Measurements from ENCODE around the gene VTI1A. TPM values are rescaled to one million over a fixed set of nuclear protein-coding genes. Genes with fewer than 3 reads are reported as not detected.

Gene VTI1A
- total RNA-seq, 4 donors from 2014 or later = 43.5 to 80.4 (median 62.3) TPM

DNA sequence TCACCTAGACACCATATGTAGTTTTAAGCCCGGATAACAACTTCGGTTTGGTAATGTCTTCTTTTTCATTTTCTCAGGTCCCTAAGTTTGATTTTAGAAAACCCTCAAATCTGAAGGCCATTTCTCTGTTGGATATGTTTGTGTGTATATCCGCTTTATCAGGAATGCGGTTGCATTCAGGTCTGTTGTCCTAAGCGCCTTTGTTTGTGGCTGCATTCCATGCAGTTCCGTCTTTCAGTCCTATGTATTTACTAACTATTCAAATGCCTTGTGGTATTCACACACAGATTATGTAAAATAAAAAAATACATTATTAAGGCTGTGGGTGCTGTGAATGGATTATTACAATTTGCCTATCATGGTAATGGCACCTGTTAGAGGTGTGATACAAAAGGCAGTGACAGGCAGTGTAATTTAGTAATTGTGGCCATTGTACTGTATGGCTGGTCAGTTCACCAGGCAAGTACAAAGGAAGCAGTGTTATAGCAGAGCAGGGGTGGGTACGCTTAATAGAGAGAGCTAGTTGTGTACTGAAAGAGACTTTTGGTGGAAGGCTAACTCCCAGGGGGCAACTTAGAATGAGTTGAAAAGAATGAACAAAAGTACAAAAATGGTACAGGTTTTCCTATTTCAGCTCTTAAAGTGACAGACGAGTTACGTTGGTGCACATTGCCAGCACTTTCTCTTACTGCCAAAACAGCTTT lies 136.4 kb downstream of the VTI1A start:
- DNase-seq (ENCODE audit: low spot score) = no peak
- no peak for ATAC-seq (ENCODE audit: low FRiP score)
- TF ChIP-seq, protein P1, sequence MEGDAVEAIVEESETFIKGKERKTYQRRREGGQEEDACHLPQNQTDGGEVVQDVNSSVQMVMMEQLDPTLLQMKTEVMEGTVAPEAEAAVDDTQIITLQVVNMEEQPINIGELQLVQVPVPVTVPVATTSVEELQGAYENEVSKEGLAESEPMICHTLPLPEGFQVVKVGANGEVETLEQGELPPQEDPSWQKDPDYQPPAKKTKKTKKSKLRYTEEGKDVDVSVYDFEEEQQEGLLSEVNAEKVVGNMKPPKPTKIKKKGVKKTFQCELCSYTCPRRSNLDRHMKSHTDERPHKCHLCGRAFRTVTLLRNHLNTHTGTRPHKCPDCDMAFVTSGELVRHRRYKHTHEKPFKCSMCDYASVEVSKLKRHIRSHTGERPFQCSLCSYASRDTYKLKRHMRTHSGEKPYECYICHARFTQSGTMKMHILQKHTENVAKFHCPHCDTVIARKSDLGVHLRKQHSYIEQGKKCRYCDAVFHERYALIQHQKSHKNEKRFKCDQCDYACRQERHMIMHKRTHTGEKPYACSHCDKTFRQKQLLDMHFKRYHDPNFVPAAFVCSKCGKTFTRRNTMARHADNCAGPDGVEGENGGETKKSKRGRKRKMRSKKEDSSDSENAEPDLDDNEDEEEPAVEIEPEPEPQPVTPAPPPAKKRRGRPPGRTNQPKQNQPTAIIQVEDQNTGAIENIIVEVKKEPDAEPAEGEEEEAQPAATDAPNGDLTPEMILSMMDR (IDR thresholded peaks at IDR 0.05) = no peak

- ATAC-seq (ENCODE audit: low FRiP score) (no peak), DNase-seq (ENCODE audit: low spot score) (no peak)
- TF ChIP-seq, protein P1 (IDR thresholded peaks at IDR 0.05) = no peak
These were observed 137.3 kb downstream of the VTI1A start for GRCh38 chr10:112584276-112584675.

DNA sequence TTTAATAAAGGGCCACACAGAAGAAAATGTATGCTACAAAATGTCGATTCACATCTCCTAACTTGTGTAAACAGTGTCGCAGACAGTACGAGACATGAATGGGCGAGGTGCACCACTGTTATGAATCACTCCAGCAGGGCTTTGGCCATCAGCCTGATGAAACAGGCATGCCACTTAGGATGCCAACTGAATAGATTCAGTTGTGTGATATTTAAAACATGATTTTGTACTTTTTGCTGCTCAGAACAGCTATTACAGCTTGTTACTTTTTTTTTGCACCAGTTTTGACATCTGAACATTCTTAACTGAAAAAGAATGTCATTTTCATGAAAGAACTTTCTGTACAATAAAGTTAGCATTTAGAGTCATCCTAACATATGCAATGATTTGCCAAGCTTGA lies 138.1 kb downstream of the VTI1A start:
- ATAC-seq (ENCODE audit: low FRiP score) = no peak

DNA sequence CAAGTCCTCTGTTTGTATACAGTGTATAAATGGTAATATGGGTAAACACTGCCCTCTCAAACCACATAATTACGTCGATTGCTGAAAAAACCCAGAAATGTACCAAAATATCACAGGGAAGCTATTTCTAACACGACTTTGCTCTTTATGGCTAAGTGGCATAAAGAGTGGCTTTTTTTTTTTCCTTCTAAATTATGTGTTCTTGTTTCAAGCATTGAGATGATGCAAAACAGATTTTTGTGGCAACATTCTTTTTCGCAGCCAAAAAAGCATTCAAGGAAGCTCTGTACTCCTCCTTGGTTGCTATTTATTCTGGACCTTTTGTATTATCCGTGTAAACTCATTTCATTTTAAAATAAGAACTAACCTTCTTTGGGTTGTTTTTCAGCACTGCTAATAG lies 138.9 kb downstream of the VTI1A start:
- TF ChIP-seq, protein P1 (IDR thresholded peaks at IDR 0.05) = no peak
- no peak for DNase-seq (ENCODE audit: low spot score)
- ATAC-seq (ENCODE audit: low FRiP score) = no peak

More for the DNA sequence above, 138.1 kb downstream of the VTI1A start:
- DNase-seq (ENCODE audit: low spot score) = no peak
- TF ChIP-seq, protein P1 (IDR thresholded peaks at IDR 0.05) = no peak

DNA sequence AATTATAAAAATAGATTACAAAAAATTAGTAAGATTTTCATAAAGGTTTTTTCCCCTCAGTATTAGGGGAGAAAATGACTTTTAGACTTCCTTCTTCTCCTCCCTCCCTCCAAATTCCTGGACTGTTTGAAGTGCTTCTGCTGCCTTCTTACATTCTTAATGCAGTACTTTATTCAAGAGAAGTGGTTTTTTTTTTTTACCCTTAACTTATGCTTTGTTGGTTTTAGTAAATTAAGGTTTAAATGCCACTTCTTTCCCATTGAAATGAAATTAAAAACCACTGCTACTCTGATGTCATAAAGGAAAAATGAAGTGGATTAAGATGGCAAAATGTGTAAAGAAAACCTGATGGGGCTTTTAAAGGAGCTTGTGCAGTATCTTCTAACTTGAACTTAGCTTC lies 140.7 kb downstream of the VTI1A start:
- ATAC-seq (ENCODE audit: low FRiP score) (no peak), DNase-seq (ENCODE audit: low spot score) (no peak)
- TF ChIP-seq, protein P1 (IDR thresholded peaks at IDR 0.05) = no peak

GRCh38 chr10:112588225-112588990 lies 141.4 kb downstream of the VTI1A start:
- TF ChIP-seq, protein P1 (IDR thresholded peaks at IDR 0.05) = no peak
- DNase-seq (ENCODE audit: low spot score) (no peak), ATAC-seq (ENCODE audit: low FRiP score) (no peak)
